AG10803 (cell line): ENCODE measurements around the gene ZNF48.

Experiments
- DNase-seq: peaks from one replicate; pipeline ENCODE4 v3.0.0; 2010; ENCODE audit warnings: low read depth
- H3K4me3 ChIP-seq: 2 replicates; pipeline ENCODE4 v1.5.1; 2011; ENCODE audit warnings: mild to moderate bottlenecking, low read length, control low read depth
- TF ChIP-seq, protein P1 (sequence below): conservative IDR thresholded peaks from 2 replicates; pipeline ENCODE4 v1.5.1; 2011; ENCODE audit warnings: mild to moderate bottlenecking, low read length, control low read depth, inconsistent platforms

ZNF48 gene

DNA sequence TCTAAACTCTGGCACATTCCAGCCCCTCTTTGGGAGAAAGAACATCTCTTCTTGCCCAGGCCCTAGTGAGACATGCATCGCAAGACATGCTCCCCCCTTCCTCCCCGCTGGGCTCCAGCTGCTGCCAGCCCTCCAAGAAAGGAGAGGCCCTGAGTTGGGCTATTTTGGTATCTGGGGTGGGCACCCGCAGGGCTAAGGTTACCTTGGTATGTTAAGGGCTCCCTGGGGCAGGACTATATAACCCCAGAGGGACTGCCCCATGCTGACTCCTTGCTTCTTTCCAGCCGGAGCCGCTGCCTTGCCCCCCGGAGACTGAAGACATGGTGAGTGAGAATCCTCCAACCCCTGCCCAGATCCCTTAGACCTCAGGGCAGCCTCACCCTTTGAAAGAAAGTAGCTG is 20.7 kb upstream of the ZNF48 start, which contains the start of gene MYL11:
Gene MYL11 (plus strand): TSS at position 265 of the 400 bp plus-strand sequence. CDS start 56 bp downstream, at position 321.
- DNase-seq: no peak
- no peak within 1 kb of the TSS for H3K4me3 ChIP-seq
- TF ChIP-seq, protein P1, sequence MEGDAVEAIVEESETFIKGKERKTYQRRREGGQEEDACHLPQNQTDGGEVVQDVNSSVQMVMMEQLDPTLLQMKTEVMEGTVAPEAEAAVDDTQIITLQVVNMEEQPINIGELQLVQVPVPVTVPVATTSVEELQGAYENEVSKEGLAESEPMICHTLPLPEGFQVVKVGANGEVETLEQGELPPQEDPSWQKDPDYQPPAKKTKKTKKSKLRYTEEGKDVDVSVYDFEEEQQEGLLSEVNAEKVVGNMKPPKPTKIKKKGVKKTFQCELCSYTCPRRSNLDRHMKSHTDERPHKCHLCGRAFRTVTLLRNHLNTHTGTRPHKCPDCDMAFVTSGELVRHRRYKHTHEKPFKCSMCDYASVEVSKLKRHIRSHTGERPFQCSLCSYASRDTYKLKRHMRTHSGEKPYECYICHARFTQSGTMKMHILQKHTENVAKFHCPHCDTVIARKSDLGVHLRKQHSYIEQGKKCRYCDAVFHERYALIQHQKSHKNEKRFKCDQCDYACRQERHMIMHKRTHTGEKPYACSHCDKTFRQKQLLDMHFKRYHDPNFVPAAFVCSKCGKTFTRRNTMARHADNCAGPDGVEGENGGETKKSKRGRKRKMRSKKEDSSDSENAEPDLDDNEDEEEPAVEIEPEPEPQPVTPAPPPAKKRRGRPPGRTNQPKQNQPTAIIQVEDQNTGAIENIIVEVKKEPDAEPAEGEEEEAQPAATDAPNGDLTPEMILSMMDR: no peak

DNA sequence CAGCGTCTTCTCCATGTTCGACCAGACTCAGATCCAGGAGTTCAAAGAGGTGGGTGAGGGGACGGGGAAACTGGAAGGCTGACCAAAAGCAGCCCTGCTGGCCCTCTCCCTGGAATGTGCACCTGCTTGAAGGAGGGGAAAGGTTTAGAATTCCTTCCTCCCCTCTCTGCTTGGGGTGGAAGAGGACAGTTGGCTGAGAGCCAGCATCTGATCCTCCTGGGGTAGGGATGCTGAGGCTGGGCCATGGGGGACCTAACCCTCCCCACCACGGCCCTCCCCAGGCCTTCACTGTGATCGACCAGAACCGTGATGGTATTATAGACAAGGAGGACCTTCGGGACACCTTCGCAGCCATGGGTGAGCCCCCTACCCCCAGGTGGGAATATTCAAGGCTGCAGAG is 19.4 kb upstream of the ZNF48 start:
- no peak for DNase-seq
- no peak overlapping the region for H3K4me3 ChIP-seq
- TF ChIP-seq, protein P1: no peak

DNA sequence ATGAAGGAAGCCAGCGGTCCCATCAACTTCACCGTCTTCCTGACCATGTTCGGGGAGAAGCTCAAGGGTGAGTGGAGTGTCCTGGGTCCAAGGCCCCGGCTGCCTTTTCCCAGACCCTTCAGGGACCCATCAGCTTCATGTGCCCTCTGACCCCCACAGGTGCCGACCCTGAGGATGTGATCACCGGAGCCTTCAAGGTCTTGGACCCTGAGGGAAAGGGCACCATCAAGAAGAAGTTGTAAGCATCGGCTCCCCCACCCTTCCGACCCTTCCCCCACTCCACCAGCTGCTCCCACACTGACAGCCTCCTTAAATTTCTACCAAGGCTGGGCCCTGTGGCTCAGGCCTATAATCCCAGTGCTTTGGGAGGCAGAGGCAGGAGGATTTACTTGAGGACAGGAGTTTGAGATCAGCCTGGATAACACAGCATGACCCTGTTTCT is 18.7 kb upstream of the ZNF48 start:
- TF ChIP-seq, protein P1: no peak
- no peak for DNase-seq
- H3K4me3 ChIP-seq: no peak overlapping the region

DNA sequence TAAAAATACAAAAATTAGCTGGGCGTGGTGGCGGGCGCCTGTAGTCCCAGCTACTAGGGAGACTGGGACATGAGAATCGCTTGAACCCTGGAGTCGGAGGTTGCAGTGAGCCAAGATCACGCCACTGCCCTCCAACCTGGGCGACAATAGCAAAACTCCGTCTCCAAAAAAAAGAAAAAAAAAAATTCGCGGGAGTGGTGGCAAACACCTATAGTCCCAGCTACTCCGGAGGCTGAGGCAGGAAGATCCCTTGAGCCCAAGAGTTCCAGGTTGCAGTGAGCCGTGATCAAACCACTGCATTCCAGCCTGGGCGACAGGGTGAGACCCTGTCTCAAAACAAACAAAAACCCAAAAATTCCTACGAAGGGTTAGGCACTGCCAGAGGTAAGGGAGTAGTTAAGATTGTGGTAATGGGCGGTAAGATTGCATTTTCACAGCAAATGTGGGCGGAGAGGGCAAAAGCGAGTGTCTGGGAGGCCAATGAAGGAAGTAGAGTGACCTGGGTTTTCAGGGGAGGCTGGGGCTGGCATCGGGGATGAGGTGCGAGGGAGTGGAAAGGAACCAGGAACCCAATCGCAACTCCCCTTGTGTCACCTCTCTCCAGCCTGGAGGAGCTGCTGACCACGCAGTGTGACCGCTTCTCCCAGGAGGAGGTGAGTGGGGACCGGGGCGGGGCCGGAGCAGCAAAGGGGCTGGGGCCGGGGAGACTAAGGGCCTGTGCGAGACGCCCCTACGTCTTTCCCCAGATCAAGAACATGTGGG is 18.0 kb upstream of the ZNF48 start:
- DNase-seq: no peak
- TF ChIP-seq, protein P1: no peak
- peak overlapping the region; percentile 66 for H3K4me3 ChIP-seq

DNA sequence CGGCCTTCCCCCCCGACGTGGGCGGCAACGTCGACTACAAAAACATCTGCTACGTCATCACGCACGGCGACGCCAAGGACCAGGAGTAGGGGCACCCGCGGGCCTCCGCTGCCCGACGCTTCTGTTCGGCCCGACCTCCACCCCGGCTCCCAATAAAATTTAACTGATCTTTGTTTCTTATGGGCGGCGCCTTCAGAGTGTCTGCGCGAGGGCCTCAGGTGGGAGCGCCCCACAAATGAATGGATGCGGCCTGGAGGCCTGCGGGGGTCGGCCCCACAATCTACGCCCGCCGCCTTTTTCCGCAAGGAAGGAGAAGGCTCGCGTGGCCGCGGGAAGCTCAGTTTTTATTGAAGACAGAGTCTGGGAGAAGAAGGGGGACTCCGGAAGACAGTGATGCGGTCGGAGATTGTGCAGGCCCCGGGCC is 17.4 kb upstream of the ZNF48 start:
- DNase-seq: peak; percentile 87

DNA sequence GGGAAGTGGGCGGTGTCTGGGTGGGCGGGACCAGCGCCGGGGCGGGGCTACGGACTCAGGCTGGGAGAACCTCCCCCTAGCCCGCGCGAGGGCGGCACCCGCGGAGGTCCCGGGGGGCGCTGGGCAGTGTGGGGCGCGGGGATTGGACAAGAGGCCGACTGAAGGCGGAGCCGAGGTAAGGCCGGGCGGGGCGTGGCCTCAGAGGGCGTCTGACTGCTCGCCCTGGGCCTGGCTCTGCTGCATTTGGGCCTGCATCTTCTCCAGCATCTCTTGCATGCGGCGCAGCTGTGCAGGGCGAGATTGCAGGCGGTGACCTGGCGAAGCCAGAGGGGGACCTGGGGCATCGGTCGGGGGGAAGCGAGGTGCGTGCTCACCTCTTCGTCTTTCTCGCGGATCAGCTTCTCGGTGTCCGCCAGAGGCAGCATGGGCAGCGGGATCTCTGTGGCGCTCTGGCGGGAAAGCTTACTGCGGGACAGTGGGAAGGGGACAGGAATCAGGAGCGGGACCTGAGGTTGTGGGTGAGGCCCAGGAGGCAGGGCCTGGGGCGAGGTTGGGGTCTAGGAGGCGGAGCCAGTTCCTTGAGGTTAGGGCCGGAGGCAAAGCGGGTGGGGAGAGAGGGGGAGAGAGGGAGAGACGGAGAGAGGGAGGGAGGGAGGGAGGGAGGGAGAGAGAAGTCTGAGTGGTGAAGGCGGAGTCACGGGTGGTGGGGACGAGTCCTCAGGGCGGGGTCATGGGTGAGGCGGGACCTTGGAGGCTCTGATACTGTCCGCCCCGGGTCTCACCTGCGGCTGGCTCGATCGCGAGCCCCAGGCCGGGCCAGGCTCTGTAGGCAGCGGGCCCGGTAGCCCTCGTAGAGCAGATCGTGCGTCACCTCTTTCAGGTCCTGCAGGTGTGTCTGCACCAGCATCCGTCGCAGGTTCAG is 16.7 kb upstream of the ZNF48 start:
- peak; percentile 97 for DNase-seq
- TF ChIP-seq, protein P1: peak; percentile 33
- H3K4me3 ChIP-seq: peak overlapping the region; percentile 91

More for the DNA sequence above, 17.4 kb upstream of the ZNF48 start:
- H3K4me3 ChIP-seq: peak overlapping the region; percentile 66
- TF ChIP-seq, protein P1: no peak
